GM12878 (cell line): ENCODE measurements around the gene PRPF6. TPM values are rescaled to one million over a fixed set of nuclear protein-coding genes. Genes with fewer than 3 reads are reported as not detected.
A peak's percentile ranks its signal among the peaks of the same experiment; 100 is the strongest.

Experiments used
- ATF7 ChIP-seq: fragments of 450-650 bp; IDR thresholded peaks from 2 replicates; pipeline ENCODE4 v1.6.1; 2016; ENCODE audit warnings: low read depth, mild to moderate bottlenecking
- CEBPZ ChIP-seq: fragments of 150-350 bp; IDR thresholded peaks from 2 replicates; pipeline ENCODE4 v1.6.1; 2016; ENCODE audit warnings: low read depth, low read length
- IKZF1 ChIP-seq: fragments of 450-650 bp; conservative IDR thresholded peaks from 2 replicates; pipeline ENCODE4 v1.6.1; 2017; ENCODE audit warnings: antibody characterized with exemption, mild to moderate bottlenecking
- PAX5 ChIP-seq: IDR thresholded peaks from 2 replicates; pipeline ENCODE4 v1.6.1; 2011; ENCODE audit warnings: low read depth, low read length, borderline replicate concordance
- POLR2AphosphoS2 ChIP-seq: IDR thresholded peaks from 2 replicates; pipeline ENCODE4 v1.6.1; 2011; ENCODE audit warnings: low read depth, mild to moderate bottlenecking, low read length, improper control_type of control experiment, moderate library complexity
- POLR2AphosphoS5 ChIP-seq: IDR thresholded peaks from 2 replicates; pipeline ENCODE4 v1.6.1; 2011; ENCODE audit warnings: mild to moderate bottlenecking, low read length, inconsistent platforms
- RAD51 ChIP-seq: fragments of 450-650 bp; IDR thresholded peaks from 2 replicates; pipeline ENCODE4 v1.6.1; 2016; ENCODE audit warnings: moderate library complexity, mild to moderate bottlenecking, inconsistent platforms
- TAF1 ChIP-seq: IDR thresholded peaks from 2 replicates; pipeline ENCODE4 v1.6.1; 2011; ENCODE audit warnings: mild to moderate bottlenecking, low read depth, low read length, borderline replicate concordance
- ZBTB4 ChIP-seq: fragments of 450-650 bp; formaldehyde crosslinking; IDR thresholded peaks from 2 replicates; pipeline ENCODE4 v1.4.0; 2022; ENCODE audit warnings: mild to moderate bottlenecking, moderate library complexity
- ZBTB40 ChIP-seq: fragments of 450-650 bp; IDR thresholded peaks from 2 replicates; pipeline ENCODE4 v1.6.1; 2016; ENCODE audit warnings: mild to moderate bottlenecking, moderate library complexity, borderline replicate concordance
- ZNF687 ChIP-seq: fragments of 450-650 bp; IDR thresholded peaks from 2 replicates; pipeline ENCODE4 v1.6.1; 2017; ENCODE audit warnings: mild to moderate bottlenecking, moderate library complexity
- ZSCAN29 ChIP-seq: fragments of 450-650 bp; IDR thresholded peaks from 2 replicates; pipeline ENCODE4 v1.6.1; 2017; ENCODE audit warnings: mild to moderate bottlenecking, moderate library complexity
- polyA plus RNA-seq, 11 experiments: library from polyadenylated mRNA; depleted of rRNA in 4 of 11; unstranded in 6 of 11; stranded (reverse) in 5 of 11; fragments of >200 nt; fragmentation: Nextera tagmentation in 4 of 11; fragmentation: Illumina TruSeq in 1 of 11; extraction: Ambion mirVana in 4 of 11; extraction: Trizol in 1 of 11; gene quantifications; 1 replicate in 1 of 11; 2 replicates in 10 of 11; pipeline versions ENCODE4 v1.2.1 to v1.2.3, GENCODE V29; 2011 to 2016; ENCODE audit warnings: inconsistent platforms in 2 of 11, missing spikeins in 2 of 11, low read depth in 1 of 11
- total RNA-seq, 4 experiments: library from RNA; depleted of rRNA in 3 of 4; stranded (reverse); fragments of >200 nt in 3 of 4; fragmentation: Illumina TruSeq in 1 of 4; extraction: Trizol in 1 of 4; gene quantifications; 2 replicates each; pipeline versions ENCODE4 v1.2.1 to v1.2.3, GENCODE V29; 2013 to 2021

PRPF6 gene
- total and polyA plus RNA-seq, 10 of the 15 experiments (the other 5 are each of a cell fraction or from before 2014, with no cell fraction given), result 5.0 to 102 (median 71.3) TPM

GRCh38 chr20:64035066-64035932, 54.4 kb downstream of the PRPF6 start (continued):
- TF ChIP-seq ZNF687 (peak; percentile 38), POLR2AphosphoS2 (peak; percentile 30; the same call in 1 of the 2 replicates), ATF7 (peak; percentile 66), ZSCAN29 (no peak), PAX5 (no peak; the same call in 1 of the 2 replicates), ZBTB4 (no peak), ZBTB40 (no peak; the same call in 1 of the 2 replicates), RAD51 (no peak), TAF1 (peak; percentile 55; the same call in 1 of the 2 replicates), POLR2AphosphoS5 (0 out of 2 replicates have a peak, but pooled peaks have one; percentile 34), CEBPZ (no peak), IKZF1 (peak; percentile 85)
